IMR-90 (cell line): ENCODE results near the gene SRRM1. TPM values are rescaled to one million over a fixed set of nuclear protein-coding genes. Genes with fewer than 3 reads are reported as not detected.
"Not testable (repeated sequence)": the region's sequence is repeated elsewhere in the genome, so short reads cannot be mapped to it uniquely, and the experiment has no call there.

Source experiments
- ATAC-seq: fragments of 200-7000 bp; cut with Tn5 transposase; 2 replicates; pipeline ENCODE4 v1.9.1; 2020; ENCODE audit warnings: low read depth, mild to moderate bottlenecking, moderate library complexity
- BruUV-seq: library from RNA; stranded (reverse); fragments of 400-500 nt; replicated peaks from 2 replicates; lab custom pipeline; 2021; lab: Mats Ljungman, UMichigan
- CTCF ChIA-PET: fragments of 300-600 bp; formaldehyde crosslinking; extraction: SDS; loops from one replicate; lab custom pipeline; 2021; ENCODE audit warnings: antibody characterized with exemption; lab: Yijun Ruan, JAX
- POLR2A ChIA-PET: fragments of 300-600 bp; sonication (Branson Sonifier 250); formaldehyde crosslinking; loops from one replicate; lab custom pipeline; 2022; ENCODE audit warnings: antibody characterized with exemption; ENCODE audit not compliant: unreplicated experiment; lab: Charles Lee
- DNase-seq: peaks from one replicate; pipeline ENCODE4 v3.0.0; 2013
- H2AFZ ChIP-seq: replicated peaks from 2 replicates; pipeline ENCODE3; 2013; ENCODE audit warnings: low read length, mild to moderate bottlenecking; ENCODE audit not compliant: poor library complexity
- H2AK5ac ChIP-seq: 2 replicates; pipeline ENCODE4 v1.6.1; 2013; ENCODE audit warnings: low read depth, low read length, inconsistent platforms
- H2AK9ac ChIP-seq: replicated peaks from 2 replicates; pipeline ENCODE3; 2013; ENCODE audit warnings: mild to moderate bottlenecking, low read depth, low read length, moderate library complexity; ENCODE audit not compliant: poor library complexity
- H2BK120ac ChIP-seq: 2 replicates; pipeline ENCODE4 v1.6.1; 2013; ENCODE audit warnings: low read depth, low read length, inconsistent platforms
- H2BK15ac ChIP-seq: 3 replicates; pipeline ENCODE4 v1.6.1; 2013; ENCODE audit warnings: low read depth, low read length, inconsistent platforms
- H2BK20ac ChIP-seq: 2 replicates; pipeline ENCODE4 v1.6.1; 2013; ENCODE audit warnings: low read depth, mild to moderate bottlenecking, inconsistent platforms, low read length, moderate library complexity
- H2BK5ac ChIP-seq: 2 replicates; pipeline ENCODE4 v1.6.1; 2013; ENCODE audit warnings: mild to moderate bottlenecking, low read depth, low read length, inconsistent platforms; ENCODE audit not compliant: poor library complexity, severe bottlenecking
- H3K14ac ChIP-seq: replicated peaks from 2 replicates; pipeline ENCODE4 v1.6.1; 2013; ENCODE audit warnings: low read depth, low read length, inconsistent platforms
- H3K18ac ChIP-seq: 2 replicates; pipeline ENCODE4 v1.6.1; 2013; ENCODE audit warnings: low read depth, low read length, control low read depth
- H3K23ac ChIP-seq: 2 replicates; pipeline ENCODE4 v1.6.1; 2013; ENCODE audit warnings: low read depth, low read length, inconsistent platforms
- H3K27ac ChIP-seq: 2 replicates; pipeline ENCODE4 v1.5.1; 2013; ENCODE audit warnings: mild to moderate bottlenecking, control low read depth, low read length; ENCODE audit not compliant: insufficient read depth
- H3K27me3 ChIP-seq: 2 replicates; pipeline ENCODE4 v1.6.1; 2013; ENCODE audit warnings: low read length; ENCODE audit not compliant: control insufficient read depth, insufficient read depth
- H3K36me3 ChIP-seq: 2 replicates; pipeline ENCODE4 v1.6.1; 2013; ENCODE audit warnings: low read length, mixed read lengths; ENCODE audit not compliant: control insufficient read depth, insufficient read depth
- H3K4ac ChIP-seq: 2 replicates; pipeline ENCODE4 v1.6.1; 2013; ENCODE audit warnings: low read depth, low read length, inconsistent platforms
- H3K4me1 ChIP-seq: 2 replicates; pipeline ENCODE4 v1.6.1; 2013; ENCODE audit warnings: low read length, mixed read lengths; ENCODE audit not compliant: control insufficient read depth, insufficient read depth
- H3K4me2 ChIP-seq: 2 replicates; pipeline ENCODE4 v1.6.1; 2013; ENCODE audit warnings: low read depth, mild to moderate bottlenecking, control low read depth, low read length, moderate library complexity
- H3K4me3 ChIP-seq: 2 replicates; pipeline ENCODE4 v1.5.1; 2013; ENCODE audit warnings: low read depth, mild to moderate bottlenecking, control low read depth, low read length, moderate library complexity; ENCODE audit not compliant: insufficient read depth
- H3K56ac ChIP-seq: 2 replicates; pipeline ENCODE4 v1.6.1; 2013; ENCODE audit warnings: low read length, inconsistent platforms; ENCODE audit not compliant: insufficient read depth; ENCODE audit errors: extremely low read depth
- H3K79me1 ChIP-seq, 2 experiments: 2 replicates each; pipeline ENCODE4 v1.6.1; 2013; ENCODE audit warnings: low read length in 2 of 2, inconsistent platforms in 1 of 2, low read depth in 1 of 2
- H3K9ac ChIP-seq: 2 replicates; pipeline ENCODE4 v1.6.1; 2013; ENCODE audit warnings: low read depth, low read length, control low read depth
- H3K9me1 ChIP-seq: 2 replicates; pipeline ENCODE4 v1.6.1; 2013; ENCODE audit warnings: low read length, inconsistent platforms; ENCODE audit not compliant: insufficient read depth
- H3K9me3 ChIP-seq: 2 replicates; pipeline ENCODE4 v1.6.1; 2013; ENCODE audit warnings: low read length; ENCODE audit not compliant: control insufficient read depth, insufficient read depth
- H4K20me1 ChIP-seq: 2 replicates; pipeline ENCODE4 v1.6.1; 2013; ENCODE audit warnings: low read length, inconsistent platforms; ENCODE audit not compliant: insufficient read depth
- H4K5ac ChIP-seq: 2 replicates; pipeline ENCODE4 v1.6.1; 2013; ENCODE audit warnings: mild to moderate bottlenecking, low read depth, low read length, control low read depth
- H4K8ac ChIP-seq, 2 experiments: 2 replicates each; pipeline ENCODE4 v1.6.1; 2013; ENCODE audit warnings: low read depth in 2 of 2, low read length in 2 of 2, control low read depth in 1 of 2, inconsistent platforms in 1 of 2
- H4K91ac ChIP-seq: 2 replicates; pipeline ENCODE4 v1.6.1; 2013; ENCODE audit warnings: low read depth, low read length, inconsistent platforms; ENCODE audit not compliant: insufficient read depth
- POLR2A ChIP-seq: IDR thresholded peaks from 2 replicates; pipeline ENCODE4 v1.6.1; 2012; ENCODE audit warnings: mild to moderate bottlenecking, low read depth, low read length
- RCOR1 ChIP-seq: IDR thresholded peaks from 2 replicates; pipeline ENCODE4 v1.6.1; 2012; ENCODE audit warnings: mild to moderate bottlenecking, low read length, improper control_type of control experiment; ENCODE audit not compliant: insufficient replicate concordance
- WGBS, 2 experiments: methylation state at CpG; one replicate each; pipeline versions ENCODE4 v1.1.5 to v1.1.7; 2013; ENCODE audit warnings: missing lambda C conversion rate in 2 of 2; ENCODE audit not compliant: insufficient read length in 1 of 2; ENCODE audit errors: extremely low coverage in 2 of 2; 5-methylcytosine and 5-hydroxymethylcytosine counted together
- dilution Hi-C: fragments of 300-500 bp; cut with HindIII; formaldehyde crosslinking; loops from one replicate; pipeline ENCODE4 v1.14.3; 2018; ENCODE audit warnings: low sequenced_read_pairs; ENCODE audit not compliant: unreplicated experiment
- in situ Hi-C: fragments of 300-500 bp; cut with MboI; formaldehyde crosslinking; loops from 3 replicates; pipeline ENCODE4 v1.14.3; 2019; ENCODE audit warnings: low sequenced_read_pairs, inconsistent platforms, mixed read lengths
- intact Hi-C: fragments of 100-400 bp; cut with micrococcal nuclease; formaldehyde crosslinking; loops from 2 replicates; pipeline ENCODE4 v1.10.0; 2022
- polyA plus RNA-seq, 3 experiments: library from polyadenylated mRNA; depleted of rRNA; stranded (reverse); fragments of >200 nt; gene quantifications; 2 replicates each; pipeline ENCODE4 v1.2.3, GENCODE V29; 2012; ENCODE audit warnings: low replicate concordance in 1 of 3
- total RNA-seq: library from RNA; depleted of rRNA; stranded (reverse); fragments of >200 nt; gene quantifications from 2 replicates; pipeline ENCODE4 v1.2.3, GENCODE V29; 2012

The SRRM1 gene
- total and polyA plus RNA-seq, 2 of the 4 experiments (the other 2 are of a cell fraction) = 13.6 to 94.1 TPM

DNA sequence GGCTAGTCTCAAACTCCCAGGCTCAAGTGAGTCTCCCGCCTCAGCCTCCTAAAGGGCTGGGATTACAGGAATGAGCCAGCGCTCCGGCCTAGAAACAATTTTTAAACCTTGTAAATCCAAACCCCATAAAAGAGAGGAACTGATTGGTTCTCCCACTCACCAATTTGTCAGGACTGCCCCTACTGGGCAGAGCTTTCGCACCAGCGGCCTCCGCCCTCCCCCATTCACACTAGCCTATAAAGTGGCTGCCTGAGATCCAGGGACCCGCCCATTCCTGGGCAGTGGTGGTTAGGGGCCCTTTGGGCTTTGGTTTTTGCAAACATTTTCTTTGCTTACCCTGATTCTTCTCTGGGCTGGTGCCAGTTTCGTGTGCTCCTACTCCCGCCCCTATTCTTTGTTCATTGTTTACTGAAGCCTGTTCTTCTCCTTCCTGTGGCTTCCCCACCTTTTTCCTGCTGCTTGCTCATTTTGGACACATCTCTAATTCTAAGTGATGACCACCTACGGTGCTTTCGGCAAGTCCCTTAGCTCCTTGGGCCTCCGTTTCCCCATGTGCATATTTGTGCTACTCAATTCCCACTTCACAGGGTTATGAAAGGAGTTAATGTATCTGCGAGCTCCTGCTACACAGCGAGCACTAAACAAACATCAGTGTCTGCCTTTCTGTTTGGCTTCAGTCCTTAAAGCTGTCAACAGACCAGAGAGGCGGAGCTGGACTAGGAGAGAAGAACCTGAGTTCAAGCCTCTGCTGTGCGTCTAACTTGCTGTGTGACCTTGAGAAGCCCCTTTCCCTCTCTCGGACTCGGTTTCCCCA is 62.4 kb downstream of the SRRM1 start:
- Histone ChIP-seq H4K20me1 (no peaks in the 10 kb centered on the region), H2AFZ (peak overlapping the region; percentile 83), H3K9me3 (no peaks in the 10 kb centered on the region), H2BK120ac (peak overlapping the region; percentile 95), H3K4me1 (peaks cover 17% of the 10 kb centered on the region), H4K8ac (peak overlapping the region; percentile 14 to 80), H3K23ac (peak overlapping the region; percentile 69), H3K14ac (peak overlapping the region; percentile 86), H4K5ac (peak overlapping the region; percentile 43), H3K18ac (peak overlapping the region; percentile 11; the same call in 1 of the 2 replicates), H2BK15ac (peak overlapping the region; percentile 87; the same call in 2 of the 3 replicates), H2AK9ac (peak overlapping the region; percentile 85), H4K91ac (peak overlapping the region; percentile 78), H3K4ac (peak overlapping the region; percentile 94), H3K36me3 (no peaks in the 10 kb centered on the region), H2BK5ac (peak overlapping the region; percentile 66), H3K9ac (no peak overlapping the region), H2BK20ac (peak overlapping the region; percentile 94), H3K4me2 (peak overlapping the region; percentile 11), H3K27me3 (no peaks in the 10 kb centered on the region), H3K4me3 (no peak overlapping the region), H2AK5ac (peak overlapping the region; percentile 72), H3K79me1 (peaks cover 0 to 26% of the 10 kb centered on the region in 2 experiments; a peak in 2 of 4 replicates), H3K9me1 (peaks cover 24% of the 10 kb centered on the region), H3K56ac (peak overlapping the region; percentile 32), H3K27ac (peak overlapping the region; percentile 31)
- ChIA-PET POLR2A (no interaction called here), CTCF (interaction anchor here (0.8 to 1.0 kb wide), 2 partner anchors 125 to 129 kb away, joined by 3 to 4 read pairs; no protein-coding TSS in a partner anchor)
- WGBS, 2 experiments = 54% methylated on average over 3 of the region's 18 CpGs; no CpG with 5 or more reads in 1 of the 2 experiments
- intact Hi-C loops = no loop called here
- no peak for TF ChIP-seq POLR2A
- no peak for TF ChIP-seq RCOR1
- dilution Hi-C loops = no loop called here
- DNase-seq (peak; percentile 87), ATAC-seq (peak; percentile 96)
- in situ Hi-C loops = no loop called here
- BruUV-seq = no TSS peak

DNA sequence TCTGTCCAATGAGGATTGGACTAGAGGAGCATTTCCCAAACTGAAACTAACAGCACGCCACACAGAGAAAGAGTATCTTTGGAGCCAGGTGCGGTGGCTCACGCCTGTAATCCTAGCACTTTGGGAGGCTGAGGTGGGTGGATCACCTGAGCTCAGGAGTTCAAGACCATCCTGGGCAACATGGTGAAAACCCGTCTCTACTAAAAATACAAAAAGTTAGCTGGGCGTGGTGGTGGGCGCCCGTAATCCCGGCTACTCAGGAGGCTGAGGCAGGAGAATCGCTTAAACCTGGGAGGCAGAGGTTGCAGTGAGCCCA is 62.9 kb downstream of the SRRM1 start:
- intact Hi-C loops, POLR2A ChIA-PET, H3K56ac ChIP-seq, H3K4me3 ChIP-seq, H4K20me1 ChIP-seq, dilution Hi-C loops, H3K36me3 ChIP-seq, DNase-seq, H3K9me3 ChIP-seq, ATAC-seq, H3K9ac ChIP-seq, BruUV-seq, in situ Hi-C loops, H3K27me3 ChIP-seq: not testable (repeated sequence)
- Histone ChIP-seq H2BK120ac (peak overlapping the region; percentile 95), H4K5ac (peak overlapping the region; percentile 4), H3K79me1 (peaks cover 0 to 26% of the 10 kb centered on the region in 2 experiments; a peak in 2 of 4 replicates), H3K4ac (peak overlapping the region; percentile 94), H4K91ac (peak overlapping the region; percentile 78), H3K23ac (peak overlapping the region; percentile 69), H2BK5ac (peak overlapping the region; percentile 66), H2AK9ac (peak overlapping the region; percentile 85), H3K14ac (peak overlapping the region; percentile 86), H2AK5ac (peak overlapping the region; percentile 68; the same call in 1 of the 2 replicates), H3K4me1 (peaks cover 17% of the 10 kb centered on the region), H3K18ac (peak overlapping the region; percentile 11; the same call in 1 of the 2 replicates), H3K9me1 (peaks cover 24% of the 10 kb centered on the region), H2AFZ (peak overlapping the region; percentile 83), H3K27ac (peak overlapping the region; percentile 31; the same call in 1 of the 2 replicates), H3K4me2 (peak overlapping the region; percentile 11; the same call in 1 of the 2 replicates), H4K8ac (peak overlapping the region; percentile 14 to 80; a peak in 3 of 4 replicates), H2BK15ac (peak overlapping the region; percentile 87; the same call in 2 of the 3 replicates), H2BK20ac (peak overlapping the region; percentile 94)
- WGBS, 2 experiments = 98% methylated on average over 6 of the region's 9 CpGs; no CpG with 5 or more reads in 1 of the 2 experiments
- CTCF ChIA-PET = interaction anchor here (1.0 kb wide), 1 partner anchor 124 kb away, joined by 4 read pairs; no protein-coding TSS in a partner anchor
